ENCODE measurements around the gene CYB561D1. TPM values are rescaled to one million over a fixed set of nuclear protein-coding genes. Genes with fewer than 3 reads are reported as not detected.

CYB561D1 gene
- total and polyA plus RNA-seq, 2 donors (not counting 3 experiments of a cell fraction or from before 2014, with no cell fraction given), result 7.2 to 7.3 TPM

- ChIA-PET POLR2A (no interaction called here), CTCF (interaction anchor here (1.0 to 23.0 kb wide), 4 partner anchors 9 to 29 kb away, joined by 3 to 955 read pairs (median 5); partner anchors contain the start of gene GPR61)
- Histone ChIP-seq H3K9me3 (replicated peaks; ENCODE audit: control insufficient read depth, insufficient read depth, low read length) (no peaks in the 10 kb centered on the region), H3K27me3 (ENCODE audit: control insufficient read depth in 2 of 2, insufficient read depth in 2 of 2, low read length in 2 of 2) (peaks cover 0 to 2% of the 10 kb centered on the region in 2 experiments), H3K9ac (replicated peaks; ENCODE audit: extremely low read depth, insufficient read depth, low read length) (no peak overlapping the region), H3K27ac (ENCODE audit: insufficient read depth, low read depth, low read length) (no peak overlapping the region), H3K4me3 (replicated peaks in 1 of 3; ENCODE audit: insufficient read depth in 1 of 3, low read depth in 1 of 3, low read length in 3 of 3) (no peak overlapping the region), H4K20me1 (replicated peaks; ENCODE audit: control insufficient read depth, extremely low read depth, insufficient read depth, low read length) (no peaks in the 10 kb centered on the region), H3K79me2 (ENCODE audit: control insufficient read depth, insufficient read depth, low read length) (peaks cover 2% of the 10 kb centered on the region), H2AFZ (ENCODE audit: low read depth, low read length) (no peak overlapping the region), H3K9me1 (replicated peaks; ENCODE audit: control insufficient read depth, extremely low read depth, insufficient read depth, low read length) (no peaks in the 10 kb centered on the region), H3K4me1 (ENCODE audit: control insufficient read depth, extremely low read depth, insufficient read depth, low read length) (peaks cover 7% of the 10 kb centered on the region), H3K4me2 (ENCODE audit: insufficient read depth, low read length) (no peak overlapping the region), H3K36me3 (ENCODE audit: control insufficient read depth in 2 of 2, extremely low read depth in 1 of 2, insufficient read depth in 2 of 2, low read length in 2 of 2) (peaks cover 0 to 2% of the 10 kb centered on the region in 2 experiments)
- dilution Hi-C loops (cut with MboI; ENCODE audit: extremely low pct_ligation_motif_present, low sequenced_read_pairs), result no loop called here
- TF ChIP-seq FOS (IDR thresholded peaks at IDR 0.05; ENCODE audit: borderline replicate concordance, insufficient read depth, low read length), result no peak
- no peak for TF ChIP-seq POLR2AphosphoS5 (IDR thresholded peaks at IDR 0.05; ENCODE audit: insufficient read depth, low read depth, low read length)
- TF ChIP-seq CTCF (IDR thresholded peaks at IDR 0.05; ENCODE audit: extremely low read depth in 1 of 2, insufficient read depth in 1 of 2, low read depth in 1 of 2, low read length in 2 of 2), result no peak
- no peak for TF ChIP-seq POLR2A (IDR thresholded peaks at IDR 0.05; ENCODE audit: low read depth, low read length)
- TF ChIP-seq MAX (IDR thresholded peaks at IDR 0.05; ENCODE audit: insufficient read depth, insufficient read length), result no peak
- no peak for TF ChIP-seq GATA2 (IDR thresholded peaks at IDR 0.05; ENCODE audit: insufficient read depth, insufficient read length, low read depth, low read length)
- TF ChIP-seq MYC (IDR thresholded peaks at IDR 0.05; ENCODE audit: low read depth, low read length), result no peak
- no peak for TF ChIP-seq JUN (IDR thresholded peaks at IDR 0.05; ENCODE audit: borderline replicate concordance, insufficient read depth, insufficient read length, low read depth)
- TF ChIP-seq EZH2 (IDR thresholded peaks at IDR 0.05; ENCODE audit: borderline replicate concordance, low read depth, low read length, severe bottlenecking), result no peak
- DNase-seq (ENCODE audit: low read depth, low spot score), result no peak
- no peak for FAIRE-seq
- no TSS peak for BruUV-seq (replicated peaks)
- intact Hi-C loops (cut with micrococcal nuclease), result no loop called here
Observed at GRCh38 chr1:109501644-109502363, 7.9 kb downstream of the CYB561D1 start.

All from endothelial cell of umbilical vein (primary cell).